SK-N-SH treated with all-trans-retinoic acid at 6 μM for 48 hours (cell line): ENCODE measurements around the gene CGNL1.

Source experiments
- ISL1 ChIP-seq: fragments of 250-450 bp; sonication (Bioruptor Pico); IDR thresholded peaks from 2 replicates; pipeline ENCODE4 v2.1.2; 2022; ENCODE audit warnings: mild to moderate bottlenecking, moderate library complexity
- RARB ChIP-seq: fragments of 250-450 bp; sonication (Bioruptor Pico); IDR thresholded peaks from 2 replicates; pipeline ENCODE4 v1.8.0; 2021; ENCODE audit warnings: mild to moderate bottlenecking, moderate library complexity
- SNAI2 ChIP-seq: fragments of 250-450 bp; sonication (Bioruptor Pico); IDR thresholded peaks from 2 replicates; pipeline ENCODE4 v1.5.0; 2020; ENCODE audit warnings: mild to moderate bottlenecking, moderate library complexity
- ZC3H10 ChIP-seq: fragments of 250-450 bp; sonication (Bioruptor Pico); IDR thresholded peaks from 2 replicates; pipeline ENCODE4 v1.5.1; 2021; ENCODE audit warnings: mild to moderate bottlenecking, moderate library complexity
- ZFP3 ChIP-seq: fragments of 250-450 bp; sonication (Bioruptor Pico); IDR thresholded peaks from 2 replicates; pipeline ENCODE4 v1.5.0; 2020; ENCODE audit warnings: mild to moderate bottlenecking, moderate library complexity

DNA sequence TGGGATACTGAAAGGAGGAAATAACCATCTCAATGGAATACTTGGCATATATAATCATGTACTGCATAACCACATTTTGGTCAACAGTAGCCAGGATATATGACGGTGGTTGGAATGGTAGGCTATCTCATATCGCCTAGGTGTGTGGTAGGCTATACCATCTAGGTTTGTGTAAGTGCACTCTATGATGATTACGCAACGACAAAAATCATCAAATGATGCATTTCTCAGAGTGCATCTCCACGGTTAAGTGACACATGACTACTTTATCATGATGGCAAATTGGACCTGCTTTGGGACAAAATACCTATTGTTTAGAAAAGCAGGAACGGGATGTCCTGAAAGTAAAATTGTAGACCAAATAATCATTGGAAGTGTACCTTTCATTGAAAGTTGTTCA, 218.2 kb downstream of the CGNL1 start:
- TF ChIP-seq RARB (CRISPR knock-in tag), result no peak
- no peak for TF ChIP-seq ZFP3
- TF ChIP-seq ISL1 (CRISPR knock-in tag), result no peak
- TF ChIP-seq SNAI2 (CRISPR knock-in tag), result no peak
- no peak for TF ChIP-seq ZC3H10
